ENCODE measurements around the gene LSAMP. TPM values are rescaled to one million over a fixed set of nuclear protein-coding genes. Genes with fewer than 3 reads are reported as not detected.

LSAMP gene
- total RNA-seq, 1 experiment from 2014 or later, result not detected

DNA sequence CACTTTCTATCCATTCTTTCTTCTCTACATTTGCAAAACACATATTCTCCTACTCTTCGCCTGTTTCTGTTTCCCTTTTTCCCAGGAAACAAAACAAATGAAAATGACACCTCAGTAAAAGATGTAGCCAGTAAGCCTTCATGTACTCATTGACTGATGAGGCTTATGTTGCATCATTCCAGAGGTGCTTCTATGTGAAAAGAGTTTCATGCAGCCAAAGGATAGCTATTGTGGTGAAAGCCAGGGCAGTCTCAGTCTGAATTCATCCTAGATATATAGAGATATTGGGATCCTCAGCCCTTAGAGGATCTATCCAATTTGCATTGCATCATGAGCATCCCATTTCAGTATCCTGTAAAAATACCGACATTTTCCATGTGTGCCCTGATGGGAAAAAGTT is 554.7 kb downstream of the LSAMP start:
- Histone ChIP-seq H3K36me3 (ENCODE audit: control insufficient read depth, insufficient read depth, low read length) (no peaks in the 10 kb centered on the region), H3K27me3 (replicated peaks; ENCODE audit: control insufficient read depth, insufficient read depth, low read length) (no peaks in the 10 kb centered on the region; the same call in 1 of the 2 replicates), H3K9me3 (no peaks in the 10 kb centered on the region), H3K4me1 (no peaks in the 10 kb centered on the region), H3K4me3 (ENCODE audit: low read depth, low read length) (no peak overlapping the region)
- Mint-ChIP-seq H3K27ac (ENCODE audit: unreplicated experiment) (no peak overlapping the region), H3K4me1 (ENCODE audit: low read depth, unreplicated experiment) (no peaks in the 10 kb centered on the region), H3K36me3 (ENCODE audit: insufficient read depth, unreplicated experiment) (no peaks in the 10 kb centered on the region), H3K9me3 (ENCODE audit: unreplicated experiment) (no peaks in the 10 kb centered on the region), H3K27me3 (ENCODE audit: insufficient read depth, unreplicated experiment) (peaks cover 7% of the 10 kb centered on the region), H3K4me3 (ENCODE audit: unreplicated experiment) (no peak overlapping the region)
- no TSS peak for BruUV-seq (replicated peaks)
- DNase-seq, result no peak
- TF ChIP-seq, protein P1, sequence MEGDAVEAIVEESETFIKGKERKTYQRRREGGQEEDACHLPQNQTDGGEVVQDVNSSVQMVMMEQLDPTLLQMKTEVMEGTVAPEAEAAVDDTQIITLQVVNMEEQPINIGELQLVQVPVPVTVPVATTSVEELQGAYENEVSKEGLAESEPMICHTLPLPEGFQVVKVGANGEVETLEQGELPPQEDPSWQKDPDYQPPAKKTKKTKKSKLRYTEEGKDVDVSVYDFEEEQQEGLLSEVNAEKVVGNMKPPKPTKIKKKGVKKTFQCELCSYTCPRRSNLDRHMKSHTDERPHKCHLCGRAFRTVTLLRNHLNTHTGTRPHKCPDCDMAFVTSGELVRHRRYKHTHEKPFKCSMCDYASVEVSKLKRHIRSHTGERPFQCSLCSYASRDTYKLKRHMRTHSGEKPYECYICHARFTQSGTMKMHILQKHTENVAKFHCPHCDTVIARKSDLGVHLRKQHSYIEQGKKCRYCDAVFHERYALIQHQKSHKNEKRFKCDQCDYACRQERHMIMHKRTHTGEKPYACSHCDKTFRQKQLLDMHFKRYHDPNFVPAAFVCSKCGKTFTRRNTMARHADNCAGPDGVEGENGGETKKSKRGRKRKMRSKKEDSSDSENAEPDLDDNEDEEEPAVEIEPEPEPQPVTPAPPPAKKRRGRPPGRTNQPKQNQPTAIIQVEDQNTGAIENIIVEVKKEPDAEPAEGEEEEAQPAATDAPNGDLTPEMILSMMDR (IDR thresholded peaks at IDR 0.05; ENCODE audit: insufficient read depth in 1 of 2, low read depth in 1 of 2, low read length in 1 of 2, severe bottlenecking in 1 of 2, unreplicated experiment in 1 of 2), result no peak
- CTCF ChIA-PET, result no interaction called here
- intact Hi-C loops (cut with micrococcal nuclease; ENCODE audit: unreplicated experiment), result no loop called here
- POLR2A ChIA-PET, result no interaction called here

DNA sequence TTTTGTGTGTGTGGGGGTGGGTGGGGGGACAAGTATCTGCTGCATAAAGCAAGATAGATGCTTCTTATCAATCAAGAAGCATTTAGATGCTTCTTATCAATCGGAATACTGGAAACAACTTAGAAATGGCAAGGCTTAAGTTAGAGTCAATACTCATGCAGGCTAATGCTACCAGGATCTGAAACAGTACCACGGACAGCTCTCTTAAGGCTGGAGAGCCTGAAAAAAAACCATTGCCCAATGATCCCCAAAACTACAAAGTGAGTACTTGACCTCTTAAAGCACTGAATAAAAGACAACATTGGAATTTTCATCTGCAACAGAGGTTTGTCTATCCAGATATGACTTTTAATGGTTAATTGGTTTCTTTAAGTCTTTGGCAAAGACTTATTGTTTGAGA is 559.7 kb downstream of the LSAMP start:
- no peak overlapping the region for H3K4me3 Mint-ChIP-seq (ENCODE audit: unreplicated experiment)
- no peak overlapping the region for H3K4me3 ChIP-seq (ENCODE audit: low read depth, low read length)
- no TSS peak for BruUV-seq (replicated peaks)
- no peaks in the 10 kb centered on the region for H3K9me3 Mint-ChIP-seq (ENCODE audit: unreplicated experiment)
- H3K9me3 ChIP-seq, result no peaks in the 10 kb centered on the region
- DNase-seq, result no peak
- H3K4me1 Mint-ChIP-seq (ENCODE audit: low read depth, unreplicated experiment), result no peaks in the 10 kb centered on the region
- H3K36me3 ChIP-seq (ENCODE audit: control insufficient read depth, insufficient read depth, low read length), result no peaks in the 10 kb centered on the region
- POLR2A ChIA-PET, result no interaction called here
- H3K27me3 Mint-ChIP-seq (ENCODE audit: insufficient read depth, unreplicated experiment), result peaks cover 8% of the 10 kb centered on the region
- CTCF ChIA-PET, result no interaction called here
- no peaks in the 10 kb centered on the region for H3K4me1 ChIP-seq
- TF ChIP-seq, protein P1 (IDR thresholded peaks at IDR 0.05; ENCODE audit: insufficient read depth in 1 of 2, low read depth in 1 of 2, low read length in 1 of 2, severe bottlenecking in 1 of 2, unreplicated experiment in 1 of 2), result no peak
- no peak overlapping the region for H3K27ac Mint-ChIP-seq (ENCODE audit: unreplicated experiment)
- no peaks in the 10 kb centered on the region for H3K36me3 Mint-ChIP-seq (ENCODE audit: insufficient read depth, unreplicated experiment)
- intact Hi-C loops (cut with micrococcal nuclease; ENCODE audit: unreplicated experiment), result no loop called here
- H3K27me3 ChIP-seq (replicated peaks; ENCODE audit: control insufficient read depth, insufficient read depth, low read length), result no peaks in the 10 kb centered on the region; the same call in 1 of the 2 replicates

DNA sequence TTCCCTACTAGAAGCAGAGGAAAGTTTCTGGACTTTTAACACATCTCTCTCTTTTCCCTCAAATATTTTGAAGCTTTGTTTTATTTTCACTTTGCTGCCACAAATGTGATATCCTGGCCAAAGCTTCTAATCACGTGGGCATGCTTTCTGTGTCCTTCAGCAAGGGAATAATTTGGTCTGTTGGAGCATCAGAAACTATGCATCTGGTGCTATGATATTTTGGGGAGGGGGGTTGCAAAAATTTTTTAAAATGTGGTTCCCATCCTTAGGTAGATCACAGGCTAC is 567.7 kb downstream of the LSAMP start:
- no TSS peak for BruUV-seq (replicated peaks)
- peaks cover 10% of the 10 kb centered on the region for H3K27me3 Mint-ChIP-seq (ENCODE audit: insufficient read depth, unreplicated experiment)
- no peaks in the 10 kb centered on the region for H3K9me3 Mint-ChIP-seq (ENCODE audit: unreplicated experiment)
- no peak overlapping the region for H3K4me3 Mint-ChIP-seq (ENCODE audit: unreplicated experiment)
- Histone ChIP-seq H3K4me3 (ENCODE audit: low read depth, low read length) (no peak overlapping the region), H3K9me3 (no peaks in the 10 kb centered on the region), H3K36me3 (ENCODE audit: control insufficient read depth, insufficient read depth, low read length) (no peaks in the 10 kb centered on the region), H3K4me1 (no peaks in the 10 kb centered on the region), H3K27me3 (replicated peaks; ENCODE audit: control insufficient read depth, insufficient read depth, low read length) (no peaks in the 10 kb centered on the region)
- CTCF ChIA-PET, result no interaction called here
- POLR2A ChIA-PET, result no interaction called here
- no peak for DNase-seq
- H3K27ac Mint-ChIP-seq (ENCODE audit: unreplicated experiment), result no peak overlapping the region
- TF ChIP-seq, protein P1 (IDR thresholded peaks at IDR 0.05; ENCODE audit: insufficient read depth in 1 of 2, low read depth in 1 of 2, low read length in 1 of 2, severe bottlenecking in 1 of 2, unreplicated experiment in 1 of 2), result no peak
- intact Hi-C loops (cut with micrococcal nuclease; ENCODE audit: unreplicated experiment), result no loop called here
- no peaks in the 10 kb centered on the region for H3K4me1 Mint-ChIP-seq (ENCODE audit: low read depth, unreplicated experiment)
- H3K36me3 Mint-ChIP-seq (ENCODE audit: insufficient read depth, unreplicated experiment), result no peaks in the 10 kb centered on the region

Measured in Caco-2 (cell line).